Stimulated activated CD8-positive, alpha-beta memory T cell treated with anti-CD3 and anti-CD28 coated beads, Interleukin-4, amount 100 ng/mL, for 48 hours (primary cell): ENCODE data around the gene ZNF593.

Source experiments
- DNase-seq: peaks from one replicate; pipeline ENCODE4 v3.0.0-alpha.2; 2020

ZNF593 gene

DNA sequence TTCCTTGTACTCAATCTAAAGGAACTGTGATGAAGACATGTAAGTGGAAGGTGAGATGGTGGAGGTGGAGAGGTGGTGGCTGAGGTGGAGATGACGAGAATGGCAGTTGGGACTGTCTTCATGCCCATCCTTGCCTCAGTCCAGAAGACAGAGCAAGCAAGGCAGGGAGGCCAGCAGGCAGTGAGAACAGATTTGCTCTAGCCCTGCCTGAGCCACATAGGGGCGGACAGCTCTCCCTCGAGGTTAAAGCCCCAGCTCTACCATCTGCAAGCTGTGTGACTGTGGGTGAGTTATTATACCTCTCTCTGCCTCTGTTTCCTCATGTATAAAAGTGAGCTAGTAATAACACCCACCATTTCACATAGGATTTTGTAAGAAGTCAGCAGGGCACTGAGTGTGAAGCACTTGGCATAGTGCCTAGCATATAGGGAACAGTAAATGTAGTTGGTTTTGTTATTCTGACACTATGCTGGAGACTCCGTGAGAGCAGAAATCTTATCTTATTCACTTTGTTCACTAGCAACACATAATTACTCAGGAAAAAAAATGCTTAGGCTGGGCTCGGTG lies 15.7 kb upstream of the ZNF593 start:
- DNase-seq, result no peak

DNA sequence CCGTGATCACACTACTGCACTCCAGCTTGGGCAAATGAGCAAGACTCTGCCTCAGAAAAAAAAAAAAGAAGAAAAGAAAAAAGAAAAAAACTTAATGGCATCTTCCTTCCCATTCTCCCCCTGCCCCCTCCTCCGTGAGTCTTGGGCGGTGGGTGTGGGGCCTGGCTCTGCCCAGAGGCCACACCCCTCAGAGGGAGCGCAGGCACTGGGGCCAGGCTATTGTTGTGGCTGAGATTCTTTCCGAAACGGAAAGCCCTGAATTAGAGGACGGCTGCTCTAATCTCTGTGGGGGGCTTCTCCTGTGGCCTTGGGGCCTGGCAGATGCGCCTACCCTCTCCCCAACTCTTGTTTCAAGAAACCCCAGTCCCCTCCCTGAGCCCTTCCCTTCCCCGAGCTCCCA lies 15.0 kb upstream of the ZNF593 start:
- DNase-seq, result no peak

DNA sequence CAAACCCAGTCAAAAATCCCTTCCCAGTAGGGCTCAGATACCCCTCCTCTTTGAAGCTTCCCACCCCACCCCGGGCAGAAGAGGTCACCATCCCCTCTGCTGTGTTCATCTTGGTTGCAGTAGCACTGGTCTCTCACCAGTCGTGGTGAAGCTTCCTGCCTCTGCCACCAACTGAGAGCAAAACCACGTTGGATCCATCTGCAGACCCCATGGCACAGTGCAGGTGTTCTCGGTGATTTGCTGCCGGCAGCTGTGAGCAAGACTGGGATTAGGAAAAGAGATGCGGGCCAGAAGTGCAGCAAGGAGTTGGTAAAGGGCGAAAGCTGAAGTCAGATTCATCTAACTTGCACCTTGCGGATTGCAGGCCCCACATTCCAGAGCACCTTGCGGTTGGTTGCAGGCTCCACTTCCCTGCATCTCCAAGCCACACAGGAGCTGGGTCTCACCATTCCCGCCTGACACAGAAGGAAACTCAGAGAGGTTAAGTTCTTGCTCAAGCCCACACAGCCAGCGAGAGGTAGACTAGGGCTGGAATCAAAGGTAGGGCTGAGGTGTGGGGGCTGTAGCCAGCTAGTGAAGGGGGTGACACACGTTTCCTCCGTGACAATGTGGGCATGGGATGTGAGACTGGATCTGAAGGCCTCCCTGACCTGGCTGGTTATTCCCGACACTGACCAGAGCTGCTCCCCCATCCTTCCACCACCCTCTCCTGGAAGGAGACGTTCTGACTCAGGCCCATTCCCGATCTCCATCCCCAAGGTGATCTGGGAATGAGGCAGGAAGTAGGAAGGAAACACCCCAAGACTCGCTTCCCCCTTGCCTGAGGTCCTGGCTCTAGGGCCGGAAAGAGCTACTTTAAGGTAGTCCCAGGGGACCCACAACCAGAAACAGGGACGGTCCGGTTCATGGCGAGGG lies 14.1 kb upstream of the ZNF593 start:
- no peak for DNase-seq

DNA sequence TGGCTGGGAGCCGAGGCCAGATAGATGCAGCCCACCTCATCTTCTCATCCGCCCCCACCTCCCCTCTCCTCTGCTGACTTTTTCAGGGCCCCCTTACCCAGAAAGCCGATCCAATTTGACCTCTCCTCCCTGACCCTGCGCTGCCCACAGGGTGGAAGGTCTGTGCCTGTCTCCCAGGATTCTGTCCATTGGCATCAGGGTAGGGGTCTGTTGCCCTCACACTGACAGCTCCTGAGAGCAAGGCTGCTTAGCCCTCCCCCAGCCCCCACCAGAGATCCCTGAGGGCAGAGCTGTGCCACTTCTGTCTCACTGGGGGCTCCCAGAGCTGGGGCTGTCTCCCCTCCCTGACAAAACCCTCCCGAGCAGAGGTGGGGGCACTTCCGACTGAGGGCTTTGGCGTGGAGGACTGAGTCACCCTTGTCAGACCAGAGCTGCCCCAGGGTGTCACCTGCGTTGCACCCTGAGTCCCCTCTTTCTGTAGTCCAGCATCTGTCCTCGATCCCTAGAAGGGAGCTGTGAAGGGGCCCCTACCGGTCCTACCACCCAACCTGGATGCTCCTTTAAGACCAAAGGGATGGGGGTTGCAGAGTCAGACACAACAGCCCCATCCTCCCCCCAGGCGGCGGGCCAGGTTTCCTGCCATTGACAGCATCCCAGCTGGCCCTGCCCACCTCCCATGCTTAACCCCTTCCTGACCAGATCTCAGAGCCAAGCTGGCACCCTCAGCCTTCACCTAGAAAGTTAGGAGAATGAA lies 13.2 kb upstream of the ZNF593 start:
- no peak for DNase-seq

DNA sequence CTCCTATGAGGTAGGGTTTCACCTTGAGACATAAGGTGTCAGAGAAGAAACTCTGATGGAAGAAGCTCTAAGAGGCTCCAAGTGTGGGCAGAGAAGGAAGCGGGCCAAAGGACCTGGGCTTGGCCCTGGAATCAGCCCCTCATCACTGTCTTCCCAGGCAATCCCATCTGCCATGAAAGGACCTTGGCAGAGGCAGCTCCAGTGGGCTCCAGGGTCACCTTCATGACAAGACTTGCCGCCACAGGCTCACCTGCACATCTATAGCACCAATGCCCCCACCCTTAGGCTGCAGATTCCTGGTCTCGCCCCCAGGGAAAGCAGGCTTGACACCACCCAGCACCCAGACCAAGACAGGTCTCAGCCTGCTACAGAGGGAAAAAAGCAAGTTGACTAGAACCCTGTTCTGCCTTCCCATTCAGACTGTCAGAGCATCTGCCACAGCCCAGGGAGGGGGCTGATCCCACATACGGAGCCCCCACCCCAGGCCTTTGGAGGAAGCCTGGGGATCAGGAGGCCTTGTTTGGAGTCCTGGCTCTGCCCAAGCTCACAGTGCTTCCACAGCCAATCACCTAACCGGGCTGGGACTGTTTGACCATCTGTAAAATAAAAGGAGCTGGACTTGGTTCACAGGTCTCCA lies 11.3 kb upstream of the ZNF593 start:
- no peak for DNase-seq

DNA sequence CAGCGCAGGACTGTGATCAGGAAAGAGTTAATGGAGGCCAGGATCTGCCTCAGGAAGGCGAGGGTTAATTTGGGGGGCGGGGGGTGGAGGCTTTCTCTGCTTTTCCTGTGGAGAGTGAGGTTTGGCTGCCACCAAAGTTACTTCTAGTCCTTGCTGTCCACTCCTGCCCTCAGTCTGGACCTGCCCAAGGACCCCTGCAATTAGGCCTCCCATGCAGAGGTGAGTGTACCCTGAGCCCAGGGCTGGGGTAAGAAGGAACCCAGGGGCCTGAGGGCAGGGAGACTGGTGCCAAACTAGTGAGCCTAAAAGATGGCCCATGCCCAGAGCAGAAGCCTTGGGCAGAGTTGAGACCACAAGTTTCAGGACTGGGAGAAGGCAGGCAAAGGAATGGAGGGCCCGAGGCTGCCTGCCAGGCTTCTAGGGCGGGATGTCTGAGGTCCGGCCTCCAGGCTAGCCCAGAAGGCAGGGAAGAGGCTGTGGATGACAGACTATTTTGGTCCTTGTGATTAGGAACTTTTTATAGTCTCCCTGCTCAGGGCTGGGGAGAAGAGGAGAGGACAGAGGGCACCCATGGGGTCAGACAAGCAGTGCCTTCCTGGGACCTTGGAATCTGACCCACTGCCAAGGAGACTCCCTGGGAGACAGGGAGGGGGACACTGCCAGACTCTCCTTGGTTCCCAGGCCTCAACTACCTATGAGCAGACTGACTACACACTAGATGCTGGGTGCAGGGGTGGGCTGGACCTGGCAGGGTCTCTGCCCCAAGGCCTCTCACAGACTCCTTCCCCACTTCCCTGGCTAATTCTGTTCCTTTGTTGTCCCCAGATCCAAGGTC lies 10.6 kb upstream of the ZNF593 start, which contains the start of gene FAM110D:
TSS of gene FAM110D (plus strand) at position 172 of the 835 bp plus-strand sequence. CDS start 2,213 bp downstream, outside the sequence.
- DNase-seq, result no peak

DNA sequence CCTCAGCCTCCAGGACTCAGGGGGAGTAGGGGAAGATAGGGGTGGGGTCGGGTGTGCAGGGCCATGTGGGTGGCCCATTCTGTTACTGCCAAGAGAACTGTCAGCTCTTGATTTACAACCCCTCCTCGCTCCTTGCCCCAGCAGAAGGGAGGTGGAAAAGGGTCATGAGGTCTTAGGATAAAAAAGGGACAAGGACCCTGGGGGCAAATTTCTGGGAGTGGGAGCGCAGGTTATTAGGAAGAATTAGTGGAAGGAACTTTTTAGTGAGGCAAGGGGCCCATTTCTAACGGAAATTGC lies 10.0 kb upstream of the ZNF593 start:
- no peak for DNase-seq

DNA sequence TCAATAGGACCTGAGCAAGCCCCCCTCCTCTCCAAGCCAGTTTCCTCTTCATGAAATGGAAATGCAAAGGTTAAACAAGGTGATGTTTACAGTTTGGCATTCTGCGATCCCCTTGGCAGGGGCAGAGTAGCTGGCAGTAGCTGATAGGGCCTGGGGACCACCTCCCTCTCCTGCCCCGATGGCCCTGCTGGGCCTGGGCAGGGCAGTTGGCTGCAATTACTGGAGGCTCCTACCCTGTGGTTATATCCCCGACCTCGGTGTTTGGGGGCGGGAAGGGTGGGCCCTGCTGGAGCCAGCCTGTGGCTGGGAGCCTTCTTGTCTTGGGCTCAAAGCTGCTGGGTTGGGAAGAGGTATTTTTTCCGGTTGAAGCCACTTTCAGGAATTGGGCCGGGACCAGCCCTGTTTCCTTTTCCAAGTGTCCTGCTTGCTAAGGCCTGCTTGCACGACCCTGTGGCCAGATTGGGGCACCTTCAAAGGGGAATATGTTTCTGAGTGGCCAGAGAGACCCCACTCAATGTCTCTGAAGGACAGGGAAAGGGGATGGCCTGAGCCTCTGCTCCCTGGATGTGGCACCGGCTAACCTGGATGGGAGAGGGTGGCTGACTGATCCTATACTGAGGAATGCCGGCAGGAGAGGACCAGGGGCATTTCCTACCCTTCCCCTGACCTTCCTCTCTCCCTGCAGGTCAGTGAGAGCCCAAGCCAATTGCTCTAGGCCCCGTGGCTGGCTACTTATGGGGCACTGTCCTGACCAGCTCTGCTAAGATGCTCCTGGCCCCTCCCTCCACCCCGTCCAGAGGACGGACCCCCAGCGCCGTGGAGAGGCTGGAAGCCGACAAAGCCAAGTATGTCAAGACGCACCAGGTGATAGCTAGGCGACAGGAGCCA lies 8.9 kb upstream of the ZNF593 start:
- DNase-seq, result no peak

DNA sequence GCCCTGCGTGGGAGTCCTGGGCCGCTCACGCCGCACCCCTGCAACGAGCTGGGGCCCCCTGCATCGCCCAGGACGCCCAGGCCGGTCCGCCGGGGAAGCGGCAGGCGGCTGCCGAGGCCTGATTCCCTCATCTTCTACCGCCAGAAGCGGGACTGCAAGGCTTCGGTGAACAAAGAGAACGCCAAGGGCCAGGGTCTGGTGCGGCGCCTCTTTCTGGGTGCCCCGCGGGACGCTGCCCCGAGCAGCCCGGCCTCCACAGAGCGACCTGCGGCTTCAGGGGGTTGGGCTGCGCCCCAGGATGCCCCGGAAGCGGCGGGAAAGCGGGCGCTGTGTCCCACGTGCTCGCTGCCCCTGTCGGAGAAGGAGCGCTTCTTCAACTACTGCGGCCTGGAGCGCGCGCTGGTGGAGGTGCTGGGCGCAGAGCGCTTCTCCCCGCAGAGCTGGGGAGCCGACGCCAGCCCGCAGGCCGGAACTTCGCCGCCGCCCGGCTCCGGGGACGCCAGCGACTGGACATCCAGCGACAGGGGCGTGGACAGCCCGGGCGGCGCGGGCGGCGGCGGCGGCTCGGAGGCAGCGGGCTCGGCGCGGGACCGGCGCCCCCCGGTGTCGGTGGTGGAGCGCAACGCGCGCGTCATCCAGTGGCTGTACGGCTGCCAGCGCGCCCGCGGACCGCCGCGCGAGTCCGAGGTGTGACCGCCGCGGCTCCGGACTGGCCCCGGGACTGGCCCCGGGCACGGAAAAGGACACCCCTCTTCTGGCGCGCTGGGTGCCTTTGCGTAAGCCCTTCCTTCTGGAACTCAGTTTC lies 8.1 kb upstream of the ZNF593 start:
- DNase-seq, result peak; percentile 60

DNA sequence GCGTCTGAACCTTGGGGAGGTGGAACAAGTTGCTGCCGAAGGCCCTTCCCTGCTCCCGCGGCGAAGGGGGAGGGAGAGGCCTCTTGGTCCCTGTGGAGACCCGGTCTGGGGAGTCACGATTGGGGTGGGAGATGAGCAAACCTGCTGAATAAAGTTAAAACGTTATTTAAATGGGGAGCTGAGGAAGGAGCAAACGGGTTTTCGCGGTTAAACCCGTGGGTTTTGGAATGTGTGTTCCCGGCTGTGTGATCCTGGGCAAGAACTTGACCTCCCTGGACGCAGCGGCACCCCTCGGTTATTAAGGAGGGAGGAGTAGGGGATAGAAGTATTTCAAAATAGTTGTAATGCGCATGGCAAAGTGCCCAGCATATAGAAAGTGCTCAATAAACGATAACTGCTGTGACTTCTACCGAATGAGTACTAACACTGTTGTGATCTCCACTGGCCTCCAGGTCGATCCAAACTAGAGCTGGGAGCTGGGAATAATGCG lies 7.4 kb upstream of the ZNF593 start:
- DNase-seq, result no peak

DNA sequence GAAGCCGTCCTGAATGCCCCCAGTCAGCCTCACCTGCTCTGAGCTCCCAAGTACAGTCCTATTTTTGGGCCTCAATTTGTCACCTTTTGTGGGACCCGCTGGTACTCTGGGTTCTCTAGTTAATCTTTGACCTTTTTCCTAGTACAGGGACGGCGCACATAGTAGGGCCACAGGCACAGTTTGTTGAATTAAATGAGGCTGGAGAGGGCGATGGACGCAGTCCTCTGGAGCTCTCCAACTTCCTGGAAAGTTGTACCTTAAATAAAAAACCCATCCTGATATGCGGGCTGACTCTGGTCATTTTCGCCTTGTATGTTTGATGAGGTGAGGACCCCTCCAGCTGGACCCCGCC lies 6.0 kb upstream of the ZNF593 start:
- no peak for DNase-seq

DNA sequence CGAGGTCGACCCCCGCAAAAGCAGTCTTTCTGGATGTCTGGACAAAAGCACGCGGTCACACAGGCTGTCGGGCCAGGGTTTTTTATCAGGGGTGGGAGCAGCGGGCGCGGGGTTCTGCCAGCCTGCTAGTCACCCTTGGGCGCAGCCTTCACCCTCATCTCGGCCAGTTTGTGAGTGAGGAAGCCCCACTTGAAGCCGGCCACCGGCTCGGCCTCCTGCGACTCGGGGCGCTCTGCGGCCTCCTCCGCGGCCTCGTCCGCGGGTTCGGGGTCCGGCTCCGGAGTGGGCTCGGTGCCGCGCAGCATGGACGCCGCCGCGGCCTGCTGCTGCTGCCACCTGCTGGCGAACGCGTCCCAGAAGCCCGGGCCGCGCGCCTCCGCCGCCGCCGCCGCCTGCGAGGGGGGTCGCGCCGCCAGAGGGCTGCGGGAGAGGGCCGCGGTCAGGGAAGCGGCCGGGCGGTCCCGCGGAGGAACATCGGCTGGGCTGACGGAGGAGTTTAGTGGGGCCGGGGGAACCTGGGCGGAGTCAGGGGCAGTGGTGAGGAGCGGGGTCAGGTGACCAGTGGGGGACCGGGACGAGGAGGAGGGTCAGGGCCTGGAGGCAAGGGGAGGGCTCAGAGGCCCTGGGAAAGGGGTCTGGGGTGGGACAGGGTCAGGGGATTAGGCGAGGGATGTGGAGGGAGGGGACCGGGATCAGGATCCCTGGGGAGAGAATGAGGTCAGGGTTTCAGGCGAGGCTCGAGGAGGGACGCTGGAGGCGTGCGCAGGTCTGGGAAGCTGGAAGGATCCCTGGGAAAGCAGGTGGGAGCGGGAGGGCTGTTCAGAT lies 5.5 kb upstream of the ZNF593 start:
- peak; percentile 71 for DNase-seq

DNA sequence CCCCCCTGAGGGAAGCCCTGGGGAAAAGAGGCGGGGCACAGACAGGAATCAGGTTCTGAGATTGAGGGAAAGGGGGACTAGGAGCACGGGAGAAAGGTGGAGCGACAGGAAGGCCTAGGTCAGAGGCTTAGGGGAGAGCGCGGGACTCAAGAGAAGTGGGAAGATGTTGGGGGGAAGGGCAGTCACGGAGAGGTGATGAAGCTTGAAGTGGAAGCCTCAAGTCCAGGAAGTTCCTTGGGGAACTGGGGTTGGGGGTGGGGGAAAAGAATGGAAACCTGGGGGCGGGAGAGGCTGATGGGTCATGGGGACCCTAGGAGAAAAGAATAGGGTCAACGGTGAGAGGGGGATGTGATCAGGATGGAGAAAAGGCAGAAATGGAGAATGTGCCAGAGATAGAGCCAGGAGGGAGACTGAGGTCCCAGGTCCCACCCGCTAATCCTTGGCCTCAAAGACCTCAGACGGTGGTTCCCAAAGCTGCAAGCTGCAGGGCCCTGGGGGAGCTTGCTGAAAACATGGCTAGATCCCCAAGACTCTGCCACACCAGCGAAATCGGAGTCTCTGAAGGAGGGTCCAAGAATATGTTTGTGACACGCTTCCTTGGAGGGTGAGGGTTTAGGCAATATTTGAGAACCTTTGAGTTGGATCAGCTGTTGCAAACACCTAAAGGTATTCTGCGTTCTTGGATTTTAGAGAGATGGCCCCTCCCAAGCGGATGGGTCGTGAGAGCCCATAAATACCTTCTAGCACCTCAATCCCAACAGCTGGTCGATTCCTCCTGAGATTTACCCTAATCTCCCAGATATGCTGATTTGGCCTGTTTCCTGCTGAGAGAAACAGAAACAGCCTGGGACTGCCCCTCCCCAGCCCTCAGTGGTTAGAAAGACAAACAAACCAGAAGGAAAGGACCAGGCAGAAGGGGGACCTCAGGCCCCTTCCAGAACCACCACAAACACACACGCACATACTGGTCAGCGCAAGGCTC lies 4.6 kb upstream of the ZNF593 start:
- no peak for DNase-seq

DNA sequence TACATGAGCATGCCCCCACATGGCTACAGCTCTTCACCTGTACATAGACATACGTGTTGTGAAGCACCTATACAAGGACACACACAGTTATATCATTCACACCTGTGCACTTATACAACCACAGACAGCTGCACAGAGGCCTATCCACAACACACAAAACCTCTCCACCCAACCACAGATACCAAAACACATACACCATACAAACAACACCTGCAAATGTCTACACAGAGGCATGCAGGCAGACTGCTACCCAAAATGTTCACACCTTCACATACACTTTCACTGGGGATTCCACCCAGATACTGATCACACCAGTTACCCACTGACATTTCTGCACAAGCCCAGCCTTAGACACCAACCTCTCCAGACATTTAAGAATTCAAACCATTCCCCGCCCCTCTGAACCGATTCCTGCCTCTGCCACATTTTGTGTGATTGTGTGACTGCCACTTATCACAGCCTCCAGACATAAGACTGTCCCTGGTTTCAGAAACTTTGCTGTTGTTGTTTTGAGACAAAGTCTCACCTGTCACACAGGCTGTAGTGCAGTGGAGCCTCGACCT lies 2.9 kb upstream of the ZNF593 start:
- DNase-seq, result no peak

DNA sequence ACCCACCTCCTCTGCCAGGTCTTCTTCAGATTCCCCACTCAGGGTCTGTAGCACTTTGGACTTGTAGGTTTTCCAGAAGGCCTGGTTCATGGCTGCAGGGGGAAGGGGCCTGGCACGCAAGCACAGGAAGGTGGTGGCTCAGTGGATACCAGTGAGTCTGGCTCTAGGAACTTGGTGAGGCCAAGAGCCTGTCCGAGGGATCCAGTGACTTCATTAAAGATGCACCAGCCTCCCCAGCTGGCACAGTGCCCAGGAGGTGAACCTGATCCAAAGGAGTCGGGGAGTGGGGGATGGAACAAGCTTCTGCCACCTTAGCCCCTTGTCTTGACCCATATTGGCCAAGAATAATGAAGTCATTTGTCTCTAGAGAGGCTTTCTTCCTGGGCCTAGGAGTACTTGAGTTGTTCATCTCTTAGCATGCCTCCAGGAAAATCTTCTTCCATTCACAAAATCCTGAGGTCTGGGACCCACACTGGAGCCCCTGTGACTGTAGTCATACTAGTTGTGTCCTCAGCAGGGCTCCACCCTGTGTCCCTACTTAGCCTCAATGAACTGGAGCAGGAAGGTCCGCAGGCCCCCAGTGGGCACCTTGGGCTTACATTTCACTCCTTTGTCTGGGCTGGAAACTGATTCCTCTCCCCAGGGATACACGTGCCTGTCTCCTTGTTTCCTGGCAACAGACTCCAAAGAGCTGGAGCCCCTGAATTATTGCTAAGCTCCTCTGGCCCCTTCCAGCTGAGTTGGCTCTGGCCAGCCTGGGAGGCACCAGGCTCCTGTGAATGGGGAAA lies 1.1 kb upstream of the ZNF593 start, which contains the start of gene C1orf232:
TSS of gene C1orf232 (minus strand) at position 554 of the 788 bp plus-strand sequence. CDS start at position 90, 464 bp downstream.
- no peak for DNase-seq

DNA sequence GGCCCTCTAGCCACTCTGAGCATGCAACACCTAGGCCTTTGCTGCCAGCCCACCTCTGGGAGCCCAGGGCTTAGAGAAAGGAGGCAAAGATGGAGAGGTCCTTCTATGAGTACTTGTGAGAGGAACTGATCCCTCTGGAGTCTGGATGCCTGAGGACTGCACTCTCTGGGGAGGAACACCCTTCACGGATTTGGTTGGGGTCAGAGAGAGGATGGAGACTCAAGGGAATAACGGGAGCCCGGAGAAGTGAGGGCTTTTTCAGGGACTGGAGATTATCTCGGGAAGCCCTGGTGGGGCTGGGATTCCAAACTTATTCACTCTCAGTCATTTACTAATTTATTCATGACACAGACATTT lies 532 bp upstream of the ZNF593 start:
- no peak for DNase-seq

DNA sequence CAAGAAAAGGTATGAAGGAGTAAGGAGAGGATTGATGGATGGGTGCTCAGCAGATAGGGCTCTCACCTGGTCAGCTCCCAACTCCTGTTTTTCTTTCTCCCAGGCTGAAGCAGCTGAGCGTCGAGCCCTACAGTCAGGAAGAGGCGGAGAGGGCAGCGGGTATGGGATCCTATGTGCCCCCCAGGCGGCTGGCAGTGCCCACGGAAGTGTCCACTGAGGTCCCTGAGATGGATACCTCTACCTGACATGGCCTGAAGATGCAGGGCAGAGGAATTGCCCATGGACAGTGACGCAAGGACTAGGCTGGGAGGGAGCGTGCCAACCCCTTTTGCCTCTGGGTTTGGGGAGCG lies 739 bp downstream of the ZNF593 start:
- no peak for DNase-seq
